ENCODE measurements around the gene RGPD8. TPM values are rescaled to one million over a fixed set of nuclear protein-coding genes. Genes with fewer than 3 reads are reported as not detected.

Gene RGPD8
- total and polyA plus RNA-seq, 10 of the 15 experiments (the other 5 are each of a cell fraction or from before 2014, with no cell fraction given), result 0.24 to 9.6 (median 4.2) TPM

GRCh38 chr2:112462178-112462577 is 28.7 kb upstream of the RGPD8 start:
- ChIA-PET RAD21 (ENCODE audit: unreplicated experiment) (no interaction called here), CTCF (interaction anchor here (1.0 to 1.4 kb wide), 4 partner anchors 10 to 207 kb away, joined by 3 to 5 read pairs (median 4); partner anchors contain the start of gene ZC3H8), POLR2A (no interaction called here), SMC1A (ENCODE audit: uncharacterized antibody, unreplicated experiment) (no interaction called here)
- H2AFZ ChIP-seq (ENCODE audit: control insufficient read depth, low read depth, low read length), result no peak overlapping the region
- no peak overlapping the region for H3K9ac ChIP-seq (ENCODE audit: control insufficient read depth, insufficient read depth, low read length)
- TF ChIP-seq ZNF687 (IDR thresholded peaks at IDR 0.05), result no peak
- TF ChIP-seq KAT2A (conservative IDR thresholded peaks at IDR 0.05; ENCODE audit: control insufficient read depth, low read depth, low read length), result no peak
- TF ChIP-seq MYB (IDR thresholded peaks at IDR 0.05; ENCODE audit: borderline replicate concordance, low read depth, low read length), result no peak
- TF ChIP-seq SIN3A (IDR thresholded peaks at IDR 0.05; ENCODE audit: low read depth, low read length), result no peak
- no peak for TF ChIP-seq RELB (IDR thresholded peaks at IDR 0.05; ENCODE audit: low read depth)
- no peak for TF ChIP-seq SMC3 (IDR thresholded peaks at IDR 0.05; ENCODE audit: borderline replicate concordance, low read length)
- TF ChIP-seq BCL3 (IDR thresholded peaks at IDR 0.05; ENCODE audit: borderline replicate concordance, insufficient read depth, low read depth, low read length, poor library complexity, severe bottlenecking), result no peak
- in situ Hi-C loops (cut with MboI), result no loop called here
- no peaks in the 10 kb centered on the region for H3K4me1 ChIP-seq (ENCODE audit: control insufficient read depth, insufficient read depth, low read length)
- intact Hi-C loops (cut with micrococcal nuclease; ENCODE audit: unreplicated experiment), result no loop called here
- H3K27ac ChIP-seq (ENCODE audit: control insufficient read depth, insufficient read depth), result no peak overlapping the region
- H3K4me3 ChIP-seq, result no peak overlapping the region
- no TSS peak for BruUV-seq (replicated peaks)
- 34% methylated on average over 5 of the region's 5 CpGs for WGBS (ENCODE audit: insufficient coverage, insufficient replicate concordance, low lambda C conversion rate, missing lambda C conversion rate)
- H3K27me3 ChIP-seq (replicated peaks in 1 of 2; ENCODE audit: control insufficient read depth in 2 of 2, insufficient read depth in 2 of 2, low read length in 1 of 2), result no peaks in the 10 kb centered on the region; a peak in 2 of 4 replicates
- no peaks in the 10 kb centered on the region for H3K36me3 ChIP-seq (ENCODE audit: control insufficient read depth in 2 of 2, insufficient read depth in 2 of 2, low read length in 1 of 2)
- DNase-seq (ENCODE audit: low read depth, low spot score) (no peak), ATAC-seq (no peak), FAIRE-seq (no peak)
- H3K79me2 ChIP-seq (ENCODE audit: control insufficient read depth, insufficient read depth, low read length), result no peaks in the 10 kb centered on the region
- H4K20me1 ChIP-seq (ENCODE audit: control insufficient read depth, insufficient read depth), result no peaks in the 10 kb centered on the region
- H3K4me2 ChIP-seq (ENCODE audit: control insufficient read depth, insufficient read depth), result no peak overlapping the region
- no peaks in the 10 kb centered on the region for H3K9me3 ChIP-seq (replicated peaks; ENCODE audit: control insufficient read depth, insufficient read depth, low read length)

Data from GM12878 (cell line).